HG03159 (cell line): ENCODE measurements around the gene UNC13C.

Experiments used
- ATAC-seq: cut with Tn5 transposase; IDR thresholded peaks from one replicate; pipeline ENCODE4 v1.9.1; 2021; ENCODE audit warnings: mild to moderate bottlenecking, moderate library complexity; ENCODE audit not compliant: unreplicated experiment

Gene UNC13C

GRCh38 chr15:54017959-54018358 is 39.7 kb downstream of the UNC13C start:
- ATAC-seq = no peak

GRCh38 chr15:54026258-54026657 is 48.0 kb downstream of the UNC13C start:
- ATAC-seq = no peak

- no peak for ATAC-seq
Measured at GRCh38 chr15:54026891-54027290, 48.6 kb downstream of the UNC13C start.

- no peak for ATAC-seq
Measured at GRCh38 chr15:54029081-54029480, 50.8 kb downstream of the UNC13C start.

- no peak for ATAC-seq
Measured at GRCh38 chr15:54032066-54032465, 53.8 kb downstream of the UNC13C start.

- ATAC-seq = no peak
Measured at GRCh38 chr15:54033356-54033860, 55.2 kb downstream of the UNC13C start.

GRCh38 chr15:54033869-54034458 is 55.7 kb downstream of the UNC13C start:
- no peak for ATAC-seq

- ATAC-seq = no peak
Measured at GRCh38 chr15:54035616-54036015, 57.4 kb downstream of the UNC13C start.

- ATAC-seq = no peak
Measured at GRCh38 chr15:54045397-54045796, 67.2 kb downstream of the UNC13C start.

GRCh38 chr15:54046093-54046492 is 67.9 kb downstream of the UNC13C start:
- ATAC-seq = no peak

- ATAC-seq = no peak
Measured at GRCh38 chr15:54064365-54064764, 86.1 kb downstream of the UNC13C start.

- no peak for ATAC-seq
Measured at GRCh38 chr15:54066403-54066802, 88.2 kb downstream of the UNC13C start.

GRCh38 chr15:54082836-54083492 is 104.7 kb downstream of the UNC13C start:
- ATAC-seq = peak; percentile 76

GRCh38 chr15:54083501-54083900 is 105.3 kb downstream of the UNC13C start:
- ATAC-seq = no peak

- ATAC-seq = no peak
Measured at GRCh38 chr15:54083991-54084390, 105.8 kb downstream of the UNC13C start.

- no peak for ATAC-seq
Measured at GRCh38 chr15:54088837-54089236, 110.6 kb downstream of the UNC13C start.

GRCh38 chr15:54089776-54090175 is 111.5 kb downstream of the UNC13C start:
- ATAC-seq = no peak

- no peak for ATAC-seq
Measured at GRCh38 chr15:54091651-54092050, 113.4 kb downstream of the UNC13C start.

GRCh38 chr15:54094661-54095060 is 116.4 kb downstream of the UNC13C start:
- no peak for ATAC-seq

- no peak for ATAC-seq
Measured at GRCh38 chr15:54097019-54097418, 118.8 kb downstream of the UNC13C start.

GRCh38 chr15:54099010-54099409 is 120.8 kb downstream of the UNC13C start:
- ATAC-seq = no peak

GRCh38 chr15:54101664-54102270 is 123.5 kb downstream of the UNC13C start:
- no peak for ATAC-seq
